ENCODE measurements around the gene DNAH17.
A peak's percentile ranks its signal among the peaks of the same experiment; 100 is the strongest.

The DNAH17 gene

DNA sequence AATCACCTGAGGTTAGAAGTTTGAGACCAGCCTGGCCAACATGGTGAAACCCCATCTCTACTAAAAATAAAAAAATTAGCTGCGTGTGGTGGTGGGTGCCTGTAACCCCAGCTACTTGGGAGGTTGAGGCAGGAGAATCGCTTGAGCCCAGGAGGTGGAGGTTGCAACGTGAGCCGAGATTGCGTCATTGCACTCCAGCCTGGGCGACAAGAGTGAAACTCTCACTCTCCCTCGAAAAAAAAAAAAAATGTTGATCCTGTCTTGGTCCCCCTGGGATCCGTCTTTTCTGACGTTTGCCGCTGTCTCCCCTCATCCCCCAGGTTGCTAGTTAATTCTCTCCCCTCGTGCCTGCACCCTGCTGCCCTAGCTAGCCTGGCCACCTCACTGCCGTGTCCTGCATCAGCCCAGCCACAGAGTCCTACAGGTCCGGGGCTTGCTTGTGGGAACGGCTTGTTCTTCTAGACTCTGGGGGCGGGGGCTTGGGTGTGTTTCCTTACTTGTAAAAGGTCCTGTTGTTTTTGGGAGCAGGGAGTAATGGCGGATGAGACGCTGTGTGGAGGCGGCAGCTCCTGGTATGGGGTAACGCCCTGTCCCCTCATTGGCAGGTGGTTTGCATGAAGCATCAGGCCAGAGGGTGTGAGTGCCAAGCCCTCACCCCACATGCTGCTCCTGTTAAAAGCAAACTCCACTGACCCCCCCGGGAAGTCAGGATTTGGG, 154.2 kb downstream of the DNAH17 start:
- no peak for DNase-seq

- no peak for DNase-seq
Measured at GRCh38 chr17:78422267-78422605, 155.0 kb downstream of the DNAH17 start.

DNA sequence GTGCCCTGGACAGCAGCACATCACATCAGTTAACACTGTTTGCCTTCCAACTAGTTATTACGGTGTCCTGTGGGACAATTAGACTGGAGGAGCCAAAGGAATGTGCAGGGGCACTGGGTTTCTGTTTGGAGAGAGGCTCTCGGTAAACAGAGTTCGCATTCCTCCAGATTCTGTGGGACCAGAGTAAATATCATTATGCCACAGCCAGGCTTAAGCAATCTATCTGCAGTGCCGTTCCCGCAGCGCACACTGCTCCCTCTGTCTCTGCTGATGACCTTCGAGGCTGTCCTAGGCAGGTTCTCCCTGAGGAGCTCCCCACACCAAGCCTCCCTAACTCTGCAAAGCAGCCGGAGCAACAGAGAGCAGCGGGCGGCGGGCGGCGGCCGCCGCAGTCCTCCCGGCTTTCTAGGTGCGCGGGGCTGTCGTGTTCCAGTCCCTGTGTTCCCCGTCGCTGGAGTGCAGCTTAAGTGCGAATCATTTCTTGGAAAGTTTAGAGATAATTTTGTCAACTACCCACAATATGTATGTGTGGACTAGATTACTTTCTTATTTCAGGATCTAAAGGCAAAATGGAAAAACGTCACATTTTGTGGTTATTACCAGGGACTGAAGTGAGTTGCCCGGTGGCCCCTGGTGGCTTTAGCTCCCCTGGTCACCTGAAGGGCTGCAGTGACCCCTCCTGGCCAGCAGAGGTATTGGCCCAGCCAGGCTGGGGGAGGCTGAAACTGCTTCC, 155.5 kb downstream of the DNAH17 start:
- DNase-seq: peak; percentile 76

DNA sequence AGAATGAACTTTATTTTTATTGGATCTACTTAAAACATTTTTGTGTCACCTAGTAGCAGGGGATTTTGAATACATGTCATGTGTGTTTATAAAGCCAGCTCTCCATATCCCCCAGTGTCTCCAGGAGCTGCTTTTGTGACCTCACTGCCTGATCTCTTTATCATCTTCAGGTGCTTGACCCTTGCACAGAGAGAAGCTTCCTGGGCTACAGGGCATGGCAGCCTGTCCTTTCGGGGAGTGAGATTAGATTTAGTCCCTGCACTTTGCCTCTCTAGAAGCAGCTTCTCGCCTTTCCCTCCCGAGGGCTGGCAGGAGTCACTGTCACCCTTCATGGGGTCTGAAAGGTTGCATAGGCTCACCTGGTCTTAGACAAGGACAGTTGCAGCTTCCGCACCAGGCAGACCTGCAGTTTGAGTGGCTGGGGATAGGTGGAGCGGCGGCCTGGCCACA, 156.1 kb downstream of the DNAH17 start:
- no peak for DNase-seq

GRCh38 chr17:78419970-78420815, 157.0 kb downstream of the DNAH17 start:
- no peak for DNase-seq

DNA sequence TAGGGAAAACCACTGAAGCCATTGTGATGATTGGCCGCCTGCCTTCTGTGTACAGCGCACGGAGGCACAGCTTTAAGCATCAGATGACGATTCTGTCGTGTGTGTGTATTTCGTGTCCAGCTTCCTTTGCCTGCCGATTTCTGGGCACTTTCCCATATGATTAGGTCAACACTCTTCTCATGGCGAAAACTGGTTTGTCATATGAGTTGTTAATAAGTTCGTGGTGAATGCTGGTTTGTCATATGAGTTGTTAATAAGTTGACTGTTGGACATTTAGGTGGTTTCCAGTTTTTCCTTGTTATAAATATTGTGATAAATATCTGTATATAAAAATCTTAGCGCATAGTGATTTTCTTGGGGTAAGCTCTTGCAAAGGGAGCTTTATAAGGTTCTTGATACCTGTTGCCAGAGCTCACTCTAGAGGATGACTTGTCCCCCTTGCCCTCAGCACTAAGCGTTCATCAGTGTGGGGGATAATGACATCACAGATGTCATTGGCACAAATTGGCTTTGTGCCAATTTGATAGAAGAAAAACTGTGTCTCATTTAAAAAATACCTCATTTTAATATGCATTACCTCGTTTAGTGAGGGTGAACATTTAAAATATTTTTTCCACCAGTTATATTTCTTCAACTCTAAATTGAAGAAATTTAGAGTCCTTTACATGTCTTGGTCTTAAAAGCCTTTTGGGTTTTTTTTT, 158.7 kb downstream of the DNAH17 start:
- no peak for DNase-seq

DNA sequence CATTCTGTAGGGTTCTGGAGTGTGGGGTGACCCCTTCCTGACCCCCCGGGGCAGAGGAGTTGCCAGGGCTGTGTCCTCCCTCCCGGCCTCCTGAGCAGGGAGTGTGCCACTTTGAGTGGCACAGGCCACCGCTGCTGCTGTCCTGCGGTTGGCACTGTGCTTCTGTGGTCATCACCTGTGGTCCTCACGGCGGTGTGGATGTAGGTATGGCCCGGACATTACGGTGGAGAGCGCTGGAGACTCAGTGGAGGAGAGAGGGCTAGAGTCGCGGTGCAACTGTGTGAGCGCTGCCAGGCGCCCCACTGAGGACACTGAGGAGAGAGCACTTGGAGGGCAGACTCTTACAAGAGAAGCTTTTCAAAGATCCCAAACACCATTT, 159.7 kb downstream of the DNAH17 start:
- DNase-seq: no peak

- no peak for DNase-seq
Measured at GRCh38 chr17:78416791-78417530, 160.2 kb downstream of the DNAH17 start.

- DNase-seq: peak; percentile 73
Measured at GRCh38 chr17:78415821-78416711, 161.1 kb downstream of the DNAH17 start.

DNA sequence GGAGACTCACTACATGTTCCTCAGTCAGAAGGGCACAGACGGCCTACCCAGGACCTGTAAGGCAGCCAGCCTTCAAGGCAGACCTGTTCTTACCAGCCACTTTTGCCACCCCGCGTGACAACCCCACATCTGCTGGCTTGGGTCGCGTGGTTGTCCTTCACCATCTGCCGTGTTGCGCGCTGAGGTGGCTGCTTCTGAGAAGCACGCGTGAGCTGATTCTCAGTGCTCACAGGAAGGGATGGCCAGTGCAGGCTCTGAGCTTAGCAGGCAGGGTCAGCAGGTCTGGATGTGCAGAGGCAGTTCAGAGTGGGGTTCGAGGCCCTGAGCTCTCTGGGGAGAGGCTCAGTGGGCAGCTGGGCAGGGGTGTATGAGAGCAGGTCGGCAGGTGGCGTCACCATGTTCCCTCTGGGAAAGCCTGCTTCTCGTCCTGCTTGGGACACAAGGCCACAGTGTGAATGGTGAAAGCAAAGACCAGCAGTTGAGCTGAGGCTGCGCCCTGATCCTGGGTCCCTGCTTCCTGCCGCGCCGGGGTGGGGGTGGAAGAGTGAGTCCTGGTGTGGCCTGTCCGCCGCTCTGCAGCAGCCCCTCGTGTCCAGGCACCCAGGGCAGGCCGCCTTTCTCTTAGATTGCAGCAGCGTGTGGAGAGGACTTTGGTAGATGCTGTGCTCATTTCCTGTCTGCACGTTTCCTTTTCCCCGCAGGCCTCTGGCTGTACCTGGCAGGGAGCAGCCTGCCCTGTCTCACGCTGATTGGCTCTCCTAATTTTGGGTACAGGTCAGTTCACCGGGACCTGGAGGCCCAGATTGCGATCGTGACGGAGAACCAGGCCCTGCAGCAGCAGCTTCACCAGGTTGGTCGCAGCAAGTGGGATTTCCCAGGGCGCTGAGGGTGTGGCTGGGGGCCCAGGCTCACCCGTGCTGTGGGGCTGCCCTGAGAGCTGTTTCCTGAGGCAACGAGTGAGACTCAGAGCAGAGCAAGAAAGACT, 162.7 kb downstream of the DNAH17 start:
- DNase-seq: no peak

- no peak for DNase-seq
Measured at GRCh38 chr17:78412403-78412802, 164.8 kb downstream of the DNAH17 start.

GRCh38 chr17:78411241-78411857, 165.8 kb downstream of the DNAH17 start:
- no peak for DNase-seq

DNA sequence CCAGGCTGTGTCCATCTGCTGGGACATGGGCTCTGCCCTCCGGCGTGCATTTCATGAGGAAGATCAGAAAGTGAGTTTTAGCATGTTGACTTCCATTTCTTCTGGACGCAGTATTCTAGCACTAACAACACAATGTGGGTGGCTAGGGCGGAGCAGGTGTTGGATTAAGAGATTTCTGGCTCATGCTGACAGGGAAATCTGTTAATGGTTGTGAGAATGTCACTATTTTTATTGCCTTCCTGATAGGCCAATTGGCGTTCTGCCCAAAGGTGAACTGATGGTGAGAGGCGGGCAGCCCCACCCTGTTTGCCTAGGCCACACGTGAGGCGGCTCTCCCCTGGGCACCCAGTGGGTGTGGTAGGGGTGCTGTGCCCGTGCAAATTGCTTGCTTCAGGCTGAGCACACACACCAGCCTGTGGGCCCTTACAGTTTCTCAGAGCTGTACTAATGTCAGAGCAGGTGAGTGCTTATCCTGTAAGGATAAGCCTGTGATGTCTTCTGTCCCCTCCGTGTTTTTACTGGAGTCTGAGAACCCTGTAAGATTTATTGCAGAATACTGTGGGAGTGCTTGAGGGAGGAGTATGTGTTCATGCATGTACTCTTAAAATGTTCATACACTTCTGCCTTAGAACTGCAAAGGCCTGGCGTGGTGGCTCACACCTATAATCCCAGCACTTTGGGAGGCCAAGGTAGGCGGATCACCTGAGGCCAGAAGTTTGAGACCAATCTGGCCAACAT, 167.8 kb downstream of the DNAH17 start:
- DNase-seq: no peak

DNA sequence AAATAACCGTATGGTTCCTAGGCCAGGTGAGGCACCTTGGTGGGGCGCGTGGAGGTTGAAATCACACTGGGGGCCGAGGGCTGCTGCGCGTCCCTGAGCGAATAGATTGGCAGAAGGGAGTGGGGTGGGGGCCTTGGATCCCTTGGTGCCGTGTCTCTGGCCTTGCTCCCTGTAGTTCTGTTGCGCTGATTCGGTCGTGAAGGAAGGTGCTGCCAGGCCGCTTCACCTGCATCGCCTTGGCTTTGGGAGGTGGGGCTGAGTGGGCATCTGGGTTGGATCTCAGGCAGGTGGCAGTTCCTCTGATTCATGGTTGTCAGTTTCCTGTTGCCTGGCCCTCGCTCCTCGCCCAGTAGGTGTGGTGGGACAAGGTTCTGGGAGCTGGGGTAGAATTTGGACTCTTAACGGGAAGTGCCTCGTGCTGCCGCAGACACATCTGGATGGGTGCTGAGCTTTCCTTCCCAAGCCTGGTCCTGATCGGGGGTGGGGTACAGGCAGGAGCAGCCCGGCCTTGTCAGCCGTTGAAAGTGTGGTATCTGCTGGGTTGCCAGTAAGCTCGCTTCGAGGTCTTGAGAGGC, 168.6 kb downstream of the DNAH17 start:
- DNase-seq: no peak

- DNase-seq: no peak
Measured at GRCh38 chr17:78407387-78408000, 169.7 kb downstream of the DNAH17 start.

DNA sequence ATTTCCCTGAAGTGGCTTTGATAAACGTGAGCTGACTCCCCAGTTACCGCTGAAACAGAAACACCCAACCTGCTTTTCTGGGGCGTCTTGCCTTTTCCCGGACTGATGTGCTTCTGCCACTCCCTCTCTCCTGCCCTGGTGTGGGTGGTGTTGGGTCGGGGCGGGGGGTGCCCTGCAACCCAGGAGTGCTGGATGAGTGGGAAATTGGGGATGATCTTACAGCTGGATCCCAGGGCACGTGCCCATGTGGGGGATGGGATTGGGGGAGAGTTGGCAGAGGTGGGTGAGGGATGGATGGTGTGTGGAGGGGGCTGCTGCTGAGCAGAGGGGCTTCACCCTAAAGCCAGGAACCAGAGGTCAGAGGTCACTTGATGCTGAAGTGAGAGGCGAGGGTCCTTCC, 170.3 kb downstream of the DNAH17 start:
- no peak for DNase-seq

DNA sequence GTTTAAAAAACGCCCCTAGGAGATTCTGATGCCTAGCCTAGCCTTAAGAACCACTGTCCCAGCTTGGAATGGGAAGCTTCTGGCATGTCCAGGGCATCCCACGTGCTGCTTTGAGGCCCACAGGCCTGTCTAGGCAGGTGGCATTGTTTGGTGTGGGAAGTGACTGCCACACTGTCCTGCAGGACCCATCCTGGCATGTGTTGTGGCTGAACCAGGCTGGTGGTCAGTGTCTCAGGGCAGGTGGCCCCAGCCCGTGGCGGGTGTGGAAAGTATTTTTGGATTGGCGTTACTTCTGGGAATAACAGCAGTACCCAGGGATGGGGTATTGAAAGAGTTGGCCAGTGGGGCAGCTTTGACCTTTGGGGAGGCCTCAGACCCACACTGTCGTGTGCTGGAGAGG, 170.8 kb downstream of the DNAH17 start:
- no peak for DNase-seq

DNA sequence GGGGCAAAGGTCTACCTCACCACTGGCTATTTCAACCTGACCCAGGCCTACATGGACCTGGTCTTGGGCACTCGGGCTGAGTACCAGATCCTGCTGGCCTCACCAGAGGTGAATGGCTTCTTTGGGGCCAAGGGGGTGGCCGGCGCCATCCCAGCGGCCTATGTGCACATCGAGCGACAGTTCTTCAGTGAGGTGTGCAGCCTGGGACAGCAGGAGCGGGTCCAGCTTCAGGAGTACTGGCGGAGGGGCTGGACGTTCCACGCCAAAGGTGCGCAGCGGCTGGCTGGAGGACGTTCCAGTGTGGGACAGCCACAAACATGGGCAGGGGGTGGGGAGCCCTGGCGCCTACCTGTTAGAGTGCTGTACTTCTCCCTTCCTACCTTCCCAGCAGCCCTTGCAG, 173.4 kb downstream of the DNAH17 start:
- DNase-seq: no peak
